Stomach (tissue), 9 donors: ENCODE data around the gene RCAN1. TPM values are rescaled to one million over a fixed set of nuclear protein-coding genes. Genes with fewer than 3 reads are reported as not detected.

Experiments used
- DNase-seq, 2 donors: peaks; one replicate each; pipeline versions ENCODE4 v3.0.0 to v3.0.0-alpha.2; 2013 to 2019
- H3K27ac ChIP-seq, 5 donors: fragments of 200-600 bp in 4 of 5; sonication (generic) in 4 of 5; one replicate each; pipeline ENCODE4 v1.5.1; 2013 to 2019; ENCODE audit warnings: mild to moderate bottlenecking in 1 of 5, moderate library complexity in 1 of 5
- H3K27me3 ChIP-seq, 3 donors: fragments of 200-600 bp; sonication (generic); one replicate each; pipeline ENCODE4 v1.5.1; 2017 to 2019; ENCODE audit warnings: mixed run types in 1 of 3
- H3K36me3 ChIP-seq, 4 donors: fragments of 200-600 bp; sonication (generic); 1 replicate in 3 of 4; 2 replicates in 1 of 4; pipeline ENCODE4 v1.5.1; 2016 to 2019
- H3K4me1 ChIP-seq, 4 donors: fragments of 200-600 bp; sonication (generic); one replicate each; pipeline ENCODE4 v1.5.1; 2016 to 2019
- H3K4me3 ChIP-seq, 4 donors: fragments of 200-600 bp; sonication (generic) in 3 of 4; one replicate each; pipeline ENCODE4 v1.5.1; 2016 to 2019; ENCODE audit warnings: mild to moderate bottlenecking in 1 of 4
- H3K9me3 ChIP-seq, 4 donors: fragments of 200-600 bp; sonication (generic); one replicate each; pipeline ENCODE4 v1.5.1; 2016 to 2019
- CTCF ChIP-seq, 7 experiments: fragments of 450-650 bp in 4 of 7; fragments of 200-600 bp in 3 of 7; sonication (generic) in 3 of 7; IDR thresholded peaks; one replicate each; pipeline ENCODE4 v1.5.1; 2016 to 2019; ENCODE audit warnings: antibody characterized with exemption in 7 of 7, control low read depth in 2 of 7, mild to moderate bottlenecking in 1 of 7
- EP300 ChIP-seq: sonication (generic); formaldehyde crosslinking; IDR thresholded peaks from one replicate; pipeline ENCODE4 v1.6.1; 2017; ENCODE audit warnings: antibody characterized with exemption
- POLR2A ChIP-seq, 4 donors: fragments of 450-650 bp; IDR thresholded peaks; one replicate each; pipeline ENCODE4 v1.6.1; 2016; ENCODE audit warnings: antibody characterized with exemption in 4 of 4, control low read depth in 2 of 4, mild to moderate bottlenecking in 1 of 4, moderate library complexity in 1 of 4
- POLR2AphosphoS5 ChIP-seq, 3 donors: sonication (generic); formaldehyde crosslinking; IDR thresholded peaks; one replicate each; pipeline ENCODE4 v1.6.1; 2016; ENCODE audit warnings: antibody characterized with exemption in 3 of 3
- WGBS, 5 donors: extraction: QIAGEN DNeasy Blood & Tissue Kit in 3 of 5; methylation state at CpG; one replicate each; pipeline versions ENCODE4 v1.1.5 to v1.1.7; 2013 to 2018; 5-methylcytosine and 5-hydroxymethylcytosine counted together
- intact Hi-C: fragments of 100-400 bp; cut with DNase I; formaldehyde crosslinking; loops from one replicate; pipeline ENCODE4 v1.15.1; 2023; ENCODE audit warnings: low total_unique reads
- polyA plus RNA-seq, 3 donors: library from polyadenylated mRNA; stranded (reverse); fragments of 200-250 nt; gene quantifications; one replicate each; pipeline ENCODE4 v1.2.3, GENCODE V29; 2013
- total RNA-seq, 5 donors: library from RNA; depleted of rRNA; stranded (reverse); fragments of >200 nt; gene quantifications; one replicate each; pipeline versions ENCODE4 v1.1.0 to v1.2.3, GENCODE V29; 2014 to 2016
- donor health status: healthy with polysubstance abuse.
- donor health status: Bipolar disorder and iron deficiency.
- donor health status: healthy.

The RCAN1 gene
- total and polyA plus RNA-seq, 8 donors: 15.6 to 85.7 (median 31.5) TPM

- no peaks in the 10 kb centered on the region for H3K9me3 ChIP-seq
- H3K4me3 ChIP-seq: no peak overlapping the region
- TF ChIP-seq POLR2A (IDR thresholded peaks at IDR 0.05) (no peak), POLR2AphosphoS5 (IDR thresholded peaks at IDR 0.05) (no peak), EP300 (no peak), CTCF (IDR thresholded peaks at IDR 0.05) (no peak)
- no peaks in the 10 kb centered on the region for H3K36me3 ChIP-seq
- no peaks in the 10 kb centered on the region for H3K27me3 ChIP-seq
- DNase-seq: no peak
- no peak overlapping the region for H3K27ac ChIP-seq
- intact Hi-C loops: no loop called here
- H3K4me1 ChIP-seq: peaks cover 7 to 20% (median 14%) of the 10 kb centered on the region in 4 donors
- WGBS, 5 donors: 77 to 86% (median 81%) methylated on average over 6 of the region's 6 CpGs
These were observed 83.5 kb downstream of the RCAN1 start for GRCh38 chr21:34531399-34531798.

- Histone ChIP-seq H3K4me3 (no peak overlapping the region), H3K36me3 (no peaks in the 10 kb centered on the region), H3K27ac (no peak overlapping the region), H3K27me3 (no peaks in the 10 kb centered on the region), H3K4me1 (peaks cover 7 to 28% (median 22%) of the 10 kb centered on the region in 4 donors), H3K9me3 (no peaks in the 10 kb centered on the region)
- TF ChIP-seq POLR2A (IDR thresholded peaks at IDR 0.05) (no peak), CTCF (IDR thresholded peaks at IDR 0.05) (no peak), POLR2AphosphoS5 (IDR thresholded peaks at IDR 0.05) (no peak), EP300 (no peak)
- intact Hi-C loops: no loop called here
- DNase-seq: no peak
These were observed 84.7 kb downstream of the RCAN1 start for GRCh38 chr21:34530261-34530660.

GRCh38 chr21:34528131-34528561 lies 86.8 kb downstream of the RCAN1 start:
- no peak for DNase-seq
- H3K27me3 ChIP-seq: no peaks in the 10 kb centered on the region
- TF ChIP-seq POLR2A (IDR thresholded peaks at IDR 0.05): no peak
- peak overlapping the region in 4 of 5 donors; percentile 89 to 90 (median 90) for H3K27ac ChIP-seq
- H3K4me3 ChIP-seq: no peak overlapping the region
- no peaks in the 10 kb centered on the region for H3K9me3 ChIP-seq
- 59 to 70% (median 67%) methylated on average over 3 of the region's 3 CpGs for WGBS, 5 donors
- H3K4me1 ChIP-seq: peaks cover 23 to 49% (median 42%) of the 10 kb centered on the region in 4 donors
- peaks cover 0 to 2% (median 0%) of the 10 kb centered on the region in 4 donors for H3K36me3 ChIP-seq
- intact Hi-C loops: no loop called here

- Histone ChIP-seq H3K4me1 (peaks cover 31 to 63% (median 55%) of the 10 kb centered on the region in 4 donors), H3K36me3 (peaks cover 0 to 13% (median 5%) of the 10 kb centered on the region in 4 donors), H3K4me3 (peak overlapping the region; percentile 37 to 47 (median 39)), H3K27me3 (no peaks in the 10 kb centered on the region), H3K27ac (peak overlapping the region; percentile 89 to 91 (median 90)), H3K9me3 (no peaks in the 10 kb centered on the region)
- intact Hi-C loops: no loop called here
- TF ChIP-seq EP300 (peak; percentile 85), POLR2A (IDR thresholded peaks at IDR 0.05) (peak in 1 of 4 donors; percentile 53), POLR2AphosphoS5 (IDR thresholded peaks at IDR 0.05) (peak; percentile 92 to 95 (median 93)), CTCF (IDR thresholded peaks at IDR 0.05) (no peak)
- peak; percentile 77 to 96 for DNase-seq
- 6 to 10% (median 8%) methylated on average over 10 of the region's 10 CpGs for WGBS, 5 donors
These were observed 88.2 kb downstream of the RCAN1 start for GRCh38 chr21:34526618-34527290.

GRCh38 chr21:34526241-34526617 lies 88.7 kb downstream of the RCAN1 start:
- Histone ChIP-seq H3K4me1 (peaks cover 35 to 68% (median 58%) of the 10 kb centered on the region in 4 donors), H3K36me3 (peaks cover 3 to 18% (median 10%) of the 10 kb centered on the region in 4 donors), H3K27ac (peak overlapping the region; percentile 82 to 90 (median 89)), H3K27me3 (no peaks in the 10 kb centered on the region), H3K9me3 (no peaks in the 10 kb centered on the region), H3K4me3 (peak overlapping the region; percentile 37 to 47 (median 39))
- no peak for DNase-seq
- 17 to 28% (median 20%) methylated on average over 5 of the region's 5 CpGs for WGBS, 5 donors
- TF ChIP-seq EP300: no peak
- TF ChIP-seq CTCF (IDR thresholded peaks at IDR 0.05): no peak
- TF ChIP-seq POLR2AphosphoS5 (IDR thresholded peaks at IDR 0.05): no peak
- no peak for TF ChIP-seq POLR2A (IDR thresholded peaks at IDR 0.05)
- intact Hi-C loops: no loop called here
